A549 (cell line): ENCODE results near the gene ZNF185.

Experiments used
- HOXA7 ChIP-seq: fragments of 250-450 bp; sonication (Bioruptor Pico); IDR thresholded peaks from 2 replicates; pipeline ENCODE4 v1.5.0; 2020; ENCODE audit warnings: mild to moderate bottlenecking, moderate library complexity
- RCOR1 ChIP-seq: fragments of 150-350 bp; IDR thresholded peaks from 2 replicates; pipeline ENCODE4 v1.6.1; 2014; ENCODE audit warnings: antibody characterized with exemption, low read length, low read depth

GRCh38 chrX:152926279-152926678 is 28.4 kb downstream of the ZNF185 start:
- TF ChIP-seq RCOR1 (no peak), HOXA7 (CRISPR knock-in tag) (no peak)
